Endothelial cell (in vitro differentiated cells): Measurements from ENCODE around the gene SRP68. TPM values are rescaled to one million over a fixed set of nuclear protein-coding genes. Genes with fewer than 3 reads are reported as not detected.
A peak's percentile ranks its signal among the peaks of the same experiment; 100 is the strongest.

Experiments used
- DNase-seq: peaks from one replicate; pipeline ENCODE4 v3.0.0; 2021; ENCODE audit warnings: low spot score
- H3K27ac Mint-ChIP-seq: one replicate; pipeline ENCODE4 v1.8.0; 2021; ENCODE audit warnings: mixed read lengths, inconsistent platforms; ENCODE audit not compliant: unreplicated experiment
- H3K27me3 Mint-ChIP-seq: one replicate; pipeline ENCODE4 v1.8.0; 2021; ENCODE audit warnings: mild to moderate bottlenecking, moderate library complexity, mixed read lengths, inconsistent platforms; ENCODE audit not compliant: unreplicated experiment
- H3K36me3 Mint-ChIP-seq: one replicate; pipeline ENCODE4 v1.8.0; 2021; ENCODE audit warnings: mild to moderate bottlenecking, low read depth, mixed read lengths, inconsistent platforms; ENCODE audit not compliant: unreplicated experiment
- H3K4me1 Mint-ChIP-seq: one replicate; pipeline ENCODE4 v1.8.0; 2021; ENCODE audit warnings: mild to moderate bottlenecking, mixed read lengths, inconsistent platforms; ENCODE audit not compliant: unreplicated experiment
- H3K4me3 Mint-ChIP-seq: one replicate; pipeline ENCODE4 v1.8.0; 2021; ENCODE audit warnings: mild to moderate bottlenecking, mixed read lengths, inconsistent platforms; ENCODE audit not compliant: unreplicated experiment
- H3K9me3 Mint-ChIP-seq: one replicate; pipeline ENCODE4 v1.8.0; 2021; ENCODE audit warnings: mixed read lengths, inconsistent platforms; ENCODE audit not compliant: unreplicated experiment
- CTCF ChIP-seq: fragments of 200-600 bp; sonication (generic); IDR thresholded peaks from one replicate; pipeline ENCODE4 v1.5.0; 2021; ENCODE audit warnings: antibody characterized with exemption; ENCODE audit not compliant: unreplicated experiment
- total RNA-seq: library from RNA; stranded (reverse); fragmentation: NEBNext Ultra II Directional; extraction: Animal tissue kit (Norgen Biotek cat#: 25700); gene quantifications from one replicate; pipeline ENCODE4 v1.2.1, GENCODE V29; 2021; ENCODE audit not compliant: unreplicated experiment

SRP68 gene
- total RNA-seq, 1 donor from 2014 or later = 62.6 TPM

DNA sequence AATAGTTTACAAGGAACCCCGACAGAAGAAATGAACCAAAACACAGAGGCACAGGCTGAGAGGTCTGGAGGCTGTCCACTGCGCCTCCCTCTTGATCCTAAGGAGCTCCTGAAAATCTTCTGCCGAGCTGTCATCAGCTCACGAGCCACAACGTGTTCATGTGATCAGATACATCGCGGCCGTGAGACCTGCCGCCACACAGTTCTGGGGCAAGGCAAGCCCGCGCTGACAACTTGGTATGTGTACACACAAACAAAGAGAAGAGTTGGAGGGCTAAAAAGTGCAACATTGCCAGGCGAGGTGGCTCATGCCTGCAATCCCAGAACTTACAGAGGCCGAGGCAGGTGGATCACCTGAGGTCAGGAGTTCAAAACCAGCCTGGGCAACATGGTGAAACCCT is 23.6 kb upstream of the SRP68 start:
- TF ChIP-seq CTCF = no peak
- H3K4me3 Mint-ChIP-seq = no peak overlapping the region
- DNase-seq = no peak
- no peaks in the 10 kb centered on the region for H3K9me3 Mint-ChIP-seq
- peaks cover 26% of the 10 kb centered on the region for H3K36me3 Mint-ChIP-seq
- H3K27ac Mint-ChIP-seq = no peak overlapping the region
- no peaks in the 10 kb centered on the region for H3K27me3 Mint-ChIP-seq
- peaks cover 5% of the 10 kb centered on the region for H3K4me1 Mint-ChIP-seq

GRCh38 chr17:76094046-76094445 is 21.7 kb upstream of the SRP68 start:
- DNase-seq = no peak
- no peak for TF ChIP-seq CTCF
- Mint-ChIP-seq H3K9me3 (no peaks in the 10 kb centered on the region), H3K4me3 (no peak overlapping the region), H3K27me3 (no peaks in the 10 kb centered on the region), H3K27ac (no peak overlapping the region), H3K4me1 (peaks cover 5% of the 10 kb centered on the region), H3K36me3 (peaks cover 27% of the 10 kb centered on the region)

DNA sequence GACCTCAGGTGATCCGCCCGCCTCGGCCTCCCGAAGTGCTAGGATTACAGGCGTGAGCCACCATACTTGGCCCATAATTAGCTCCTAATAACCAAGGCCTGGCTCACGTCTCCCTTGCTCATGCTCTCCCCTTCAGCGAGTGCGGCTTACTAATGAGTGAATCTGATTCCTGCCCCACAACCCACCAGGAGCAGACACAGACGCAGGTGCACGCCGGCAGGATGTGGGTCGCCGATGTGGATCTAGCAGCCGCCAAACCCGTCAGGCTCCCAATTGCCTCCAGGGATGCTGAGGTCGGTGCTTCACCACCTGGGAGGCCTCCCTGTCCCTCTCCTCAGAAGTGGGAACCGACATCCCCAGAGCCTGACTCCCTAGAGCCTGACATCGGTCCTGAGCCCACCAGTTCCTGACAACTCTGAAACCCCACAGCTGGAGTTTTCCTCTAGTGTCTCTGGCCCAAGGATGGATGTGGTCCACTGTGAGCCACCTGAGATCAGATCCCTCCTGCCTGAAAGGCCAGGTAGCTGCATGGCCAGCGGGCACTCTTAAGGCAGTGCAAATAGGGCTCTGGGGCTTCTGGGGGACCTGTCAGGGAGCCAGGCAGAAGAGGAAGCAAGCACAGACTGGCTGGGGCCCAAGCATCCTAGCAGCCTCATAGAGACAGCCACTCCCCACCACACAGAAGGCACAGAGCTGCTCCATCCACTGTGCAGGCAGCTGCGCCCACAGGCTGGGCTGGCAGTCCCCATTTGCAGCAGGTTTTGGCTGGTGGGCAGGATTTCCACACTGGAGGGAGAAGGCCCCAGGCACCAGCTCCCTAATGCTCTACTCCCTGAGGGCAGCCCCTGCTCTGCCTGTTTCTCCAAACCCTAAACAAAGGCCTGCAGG is 20.5 kb upstream of the SRP68 start:
- Mint-ChIP-seq H3K36me3 (peaks cover 33% of the 10 kb centered on the region), H3K9me3 (no peaks in the 10 kb centered on the region), H3K4me3 (no peak overlapping the region), H3K27ac (no peak overlapping the region), H3K4me1 (peaks cover 5% of the 10 kb centered on the region), H3K27me3 (peaks cover 3% of the 10 kb centered on the region)
- DNase-seq = no peak
- TF ChIP-seq CTCF = no peak

DNA sequence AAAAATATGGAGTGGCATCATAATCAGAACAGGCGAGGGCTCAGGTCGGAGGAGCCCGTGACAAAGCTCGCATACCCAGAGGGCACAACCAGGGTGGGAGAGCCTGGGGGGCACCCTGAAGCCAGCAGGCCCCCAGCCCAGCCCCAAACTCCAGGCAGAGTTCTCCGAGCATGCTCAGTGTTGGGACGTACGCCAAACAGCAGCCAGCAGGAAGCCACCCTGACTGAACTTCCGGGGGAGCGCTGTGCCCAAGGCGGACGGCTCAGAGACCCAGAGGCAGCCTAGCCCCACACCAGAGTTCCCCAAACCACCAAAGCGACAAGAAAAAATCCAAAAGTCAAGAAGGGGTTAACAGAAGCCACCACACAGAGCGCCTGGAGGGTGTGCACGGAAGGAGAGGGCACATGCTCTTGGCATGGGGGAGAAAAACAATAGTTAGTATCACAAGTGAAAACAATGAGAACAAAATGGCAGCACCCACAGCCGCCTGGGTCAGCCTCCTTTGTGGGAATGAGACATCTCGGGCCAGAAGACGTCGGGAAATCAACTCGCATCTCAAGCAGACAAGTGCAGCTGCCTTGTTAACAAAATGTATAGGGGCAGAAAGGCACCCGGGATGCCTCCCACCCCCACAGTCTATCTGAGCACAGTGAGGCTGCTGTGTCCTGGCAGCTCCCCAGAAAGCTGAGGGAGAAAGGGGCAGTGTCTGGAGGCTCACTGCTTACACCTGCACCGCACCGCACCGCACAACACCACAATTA is 19.4 kb upstream of the SRP68 start:
- Mint-ChIP-seq H3K27ac (no peak overlapping the region), H3K4me3 (peak overlapping the region; percentile 37), H3K27me3 (peaks cover 8% of the 10 kb centered on the region), H3K36me3 (peaks cover 37% of the 10 kb centered on the region), H3K4me1 (peaks cover 5% of the 10 kb centered on the region), H3K9me3 (no peaks in the 10 kb centered on the region)
- no peak for TF ChIP-seq CTCF
- DNase-seq = no peak
